Activated CD4-positive, alpha-beta T cell treated with anti-CD3 and anti-CD28 coated beads, Interleukin-2, amount 50 U/mL, for 4 hours (primary cell): ENCODE data around the gene LRRC46.

Experiments
- DNase-seq, 2 experiments: peaks; one replicate each; pipeline ENCODE4 v3.0.0-alpha.2; 2020

The LRRC46 gene

DNA sequence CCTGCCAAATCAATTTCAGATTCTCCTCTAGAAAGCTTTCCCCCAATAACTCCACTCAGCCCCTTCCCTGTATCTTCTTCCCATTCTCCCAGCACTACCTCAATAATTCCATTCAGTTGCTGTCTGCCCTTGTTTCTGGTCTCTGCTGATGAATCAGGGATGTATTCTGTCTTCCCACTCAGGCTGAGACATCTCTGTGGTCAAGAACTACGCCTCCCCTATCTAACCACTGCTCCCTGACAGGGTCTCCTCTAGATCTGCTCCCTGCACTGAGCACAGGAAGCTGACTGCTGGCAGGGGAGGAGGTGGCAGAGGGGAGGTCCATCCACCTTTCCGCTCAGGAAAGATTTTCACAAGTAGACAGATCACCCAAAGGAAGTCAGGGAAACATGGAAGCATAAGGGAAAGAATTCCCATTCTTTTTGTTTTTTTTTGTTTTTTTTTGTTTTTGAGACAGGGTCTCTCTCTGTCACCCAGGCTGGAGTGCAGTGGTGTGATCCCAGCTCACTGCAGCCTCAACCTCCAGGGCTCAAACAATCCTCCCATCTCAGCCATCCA, 47.6 kb downstream of the LRRC46 start:
- DNase-seq: no peak

GRCh38 chr17:47879776-47880454, 48.4 kb downstream of the LRRC46 start:
- DNase-seq: no peak

GRCh38 chr17:47882247-47882646, 50.8 kb downstream of the LRRC46 start:
- DNase-seq: no peak

- DNase-seq: no peak
Measured at GRCh38 chr17:47882695-47883588, 51.5 kb downstream of the LRRC46 start.

GRCh38 chr17:47883589-47884426, 52.3 kb downstream of the LRRC46 start:
- DNase-seq: no peak

DNA sequence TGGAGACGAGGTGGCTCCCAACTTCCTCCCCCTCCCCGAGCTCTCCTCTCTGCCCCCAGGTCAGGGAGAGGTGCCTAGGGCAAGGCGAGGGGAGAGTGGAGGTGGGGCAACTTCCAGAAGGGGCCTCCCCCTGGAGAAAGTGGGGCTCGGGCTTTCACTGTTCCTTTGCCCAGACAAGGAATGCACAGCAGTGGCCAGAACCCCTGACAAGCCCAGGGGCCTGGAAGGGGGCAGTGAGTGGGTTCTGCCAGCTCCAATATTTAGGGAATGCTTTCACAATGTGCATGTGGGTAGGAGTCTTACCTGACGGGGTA, 52.9 kb downstream of the LRRC46 start:
- no peak for DNase-seq

- no peak for DNase-seq
Measured at GRCh38 chr17:47884905-47885730, 53.6 kb downstream of the LRRC46 start.
